ENCODE measurements around the gene PSMB1.

GRCh38 chr6:170525795-170526194 lies 27.3 kb downstream of the PSMB1 start:
- TF ChIP-seq CEBPB (IDR thresholded peaks at IDR 0.05; ENCODE audit: low read depth) (no peak), SRF (IDR thresholded peaks at IDR 0.05; ENCODE audit: low read depth) (no peak), TCF7L2 (IDR thresholded peaks at IDR 0.05; ENCODE audit: borderline replicate concordance, extremely low read depth, insufficient read depth, insufficient read length) (no peak), CTCF (IDR thresholded peaks at IDR 0.05 in 2 of 3, conservative IDR thresholded peaks at IDR 0.05 in 1 of 3; ENCODE audit: borderline replicate concordance in 1 of 3, insufficient read depth in 1 of 3, low read depth in 2 of 3, low read length in 2 of 3) (no peak)
- TF ChIP-seq, protein P1, sequence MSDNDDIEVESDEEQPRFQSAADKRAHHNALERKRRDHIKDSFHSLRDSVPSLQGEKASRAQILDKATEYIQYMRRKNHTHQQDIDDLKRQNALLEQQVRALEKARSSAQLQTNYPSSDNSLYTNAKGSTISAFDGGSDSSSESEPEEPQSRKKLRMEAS (IDR thresholded peaks at IDR 0.05), result no peak

Measured in HCT116 (cell line).